ENCODE results near the gene STRA6.
A peak's percentile ranks its signal among the peaks of the same experiment; 100 is the strongest.

The STRA6 gene

GRCh38 chr15:74207652-74208440, 5.3 kb upstream of the STRA6 start:
- no peak for DNase-seq

DNA sequence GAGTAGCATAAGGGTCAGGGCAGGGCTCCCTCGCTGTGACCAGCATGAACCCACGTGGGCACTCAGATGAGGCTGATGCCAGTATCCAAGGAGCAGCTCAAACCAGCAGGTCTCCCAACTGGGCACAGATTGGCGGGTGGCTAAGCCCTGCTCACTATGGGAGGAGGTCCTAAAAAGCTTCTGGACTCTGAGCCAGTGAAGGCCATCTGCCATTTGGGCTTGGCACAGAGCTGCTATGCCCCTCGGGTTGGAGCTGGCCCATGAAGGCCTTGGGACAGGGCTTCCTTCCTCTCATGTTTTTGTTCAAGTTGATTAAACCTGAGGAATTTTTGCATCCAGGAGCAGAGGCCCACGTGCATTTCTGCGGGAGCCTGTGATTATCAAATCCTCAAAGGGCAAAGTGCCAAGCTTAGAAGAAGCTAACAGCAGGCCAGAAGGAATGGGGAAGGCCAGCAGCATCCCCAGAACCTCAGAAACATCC, 4.3 kb upstream of the STRA6 start:
- DNase-seq: no peak

DNA sequence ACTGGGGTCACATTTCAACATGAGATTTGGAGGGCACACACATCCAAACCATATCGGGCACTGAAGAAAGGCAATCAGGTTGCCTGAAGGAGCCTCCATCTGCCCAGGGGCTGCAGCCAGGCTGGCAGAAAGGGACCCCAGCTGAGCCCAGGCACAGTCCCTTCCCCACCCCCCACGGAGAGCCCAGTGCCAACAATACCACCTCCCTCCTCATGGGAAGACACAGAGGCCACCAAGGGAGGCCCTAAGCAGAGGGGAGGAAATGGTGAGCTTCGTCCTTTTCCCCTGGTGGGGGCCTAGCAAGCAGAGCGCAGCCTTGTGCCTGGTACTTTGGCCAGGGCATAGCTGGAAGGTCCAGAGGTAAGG, 3.0 kb upstream of the STRA6 start:
- DNase-seq: no peak

GRCh38 chr15:74203914-74204431, 1.4 kb upstream of the STRA6 start:
- peak; percentile 65 for DNase-seq

- no peak for DNase-seq
Measured at GRCh38 chr15:74201710-74202420, 722 bp downstream of the STRA6 start.

- no peak for DNase-seq
Measured at GRCh38 chr15:74200871-74201419, 1.6 kb downstream of the STRA6 start.

GRCh38 chr15:74200412-74200815, 2.2 kb downstream of the STRA6 start:
- no peak for DNase-seq

DNA sequence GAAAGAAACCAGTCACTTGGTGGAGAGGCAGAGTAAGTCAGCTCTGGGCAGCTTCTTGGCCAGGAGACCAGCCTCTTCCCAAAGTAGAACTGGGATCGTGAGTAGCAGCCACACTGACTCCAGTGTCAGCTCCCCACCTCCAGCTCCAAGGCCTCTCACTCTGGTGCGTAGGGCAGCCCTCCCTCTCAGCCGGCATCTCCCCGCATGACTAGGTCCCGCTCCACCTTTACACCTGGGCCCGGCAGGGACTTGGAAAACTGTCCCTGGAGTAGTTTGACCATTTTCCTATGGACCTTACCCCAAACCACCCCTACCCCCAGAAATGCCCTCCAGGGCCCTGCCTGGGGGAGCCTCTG, 3.3 kb downstream of the STRA6 start:
- DNase-seq: no peak

GRCh38 chr15:74197176-74197965, 5.2 kb downstream of the STRA6 start:
- no peak for DNase-seq

- no peak for DNase-seq
Measured at GRCh38 chr15:74196175-74196574, 6.4 kb downstream of the STRA6 start.

GRCh38 chr15:74194572-74195559, 7.7 kb downstream of the STRA6 start:
- no peak for DNase-seq

GRCh38 chr15:74193905-74194304, 8.7 kb downstream of the STRA6 start:
- DNase-seq: no peak

- DNase-seq: no peak
Measured at GRCh38 chr15:74193299-74193718, 9.3 kb downstream of the STRA6 start.

DNA sequence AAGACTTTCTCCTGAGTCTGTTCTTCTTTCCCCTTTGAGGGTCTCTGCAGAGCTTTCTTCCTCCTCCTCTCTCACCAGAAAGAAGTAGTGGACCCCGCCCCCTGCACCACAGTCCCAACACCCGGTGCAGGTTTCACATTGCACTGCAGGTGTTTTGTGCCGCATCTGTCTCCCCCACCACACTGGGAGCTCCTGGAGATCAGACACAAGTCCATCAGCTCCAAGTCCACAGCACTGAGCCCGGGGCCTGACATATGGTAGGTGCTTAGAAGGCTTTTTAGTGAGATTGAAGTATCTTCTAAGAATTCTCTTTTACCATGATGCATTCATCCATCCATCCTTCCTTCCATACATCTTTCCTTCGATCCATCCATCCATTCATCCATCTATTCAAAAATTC, 9.8 kb downstream of the STRA6 start:
- DNase-seq: no peak

DNA sequence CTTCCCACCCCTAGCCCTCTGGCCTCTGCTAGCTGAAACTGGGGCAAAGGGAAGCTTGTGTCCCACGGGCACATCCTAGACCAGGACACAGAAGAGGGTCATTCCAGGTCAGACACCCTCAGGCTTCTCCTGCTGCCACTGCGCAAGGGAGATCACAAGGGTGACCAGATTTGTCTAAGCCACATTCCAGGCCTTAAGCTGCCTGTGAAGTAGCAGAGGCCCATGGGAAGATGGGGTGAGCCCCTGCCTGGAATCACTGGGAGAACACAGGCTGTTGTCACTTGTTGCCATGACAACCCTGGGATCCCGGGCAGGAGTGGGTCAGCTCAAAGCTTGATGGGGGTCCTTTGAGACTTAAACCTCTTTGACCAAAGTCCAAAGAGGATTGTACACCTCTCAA, 10.8 kb downstream of the STRA6 start:
- DNase-seq: no peak

- no peak for DNase-seq
Measured at GRCh38 chr15:74188216-74188615, 14.4 kb downstream of the STRA6 start.

GRCh38 chr15:74185710-74186348, 16.8 kb downstream of the STRA6 start:
- no peak for DNase-seq

- DNase-seq: no peak
Measured at GRCh38 chr15:74184582-74185091, 17.9 kb downstream of the STRA6 start.

DNA sequence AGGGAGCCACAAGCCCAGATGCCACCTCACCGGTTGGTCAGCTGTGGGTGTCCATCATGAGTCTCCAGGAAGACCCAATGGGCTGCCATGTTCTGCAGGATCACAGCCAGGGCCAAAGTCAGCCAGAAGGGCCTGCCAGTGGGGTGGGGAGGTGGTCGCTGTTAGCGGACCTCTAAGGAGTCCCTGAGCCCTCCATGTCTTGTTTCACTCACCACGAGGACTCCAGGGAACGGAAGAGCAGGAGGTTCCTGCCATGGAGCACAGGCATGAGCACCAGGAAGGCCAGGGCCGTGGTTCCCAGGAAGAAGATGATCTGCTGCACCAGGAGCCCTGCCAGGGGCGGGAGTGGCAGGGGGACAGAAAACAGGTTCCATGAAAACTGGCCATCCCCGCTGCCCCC, 20.5 kb downstream of the STRA6 start:
- no peak for DNase-seq

- no peak for DNase-seq
Measured at GRCh38 chr15:74180881-74181602, 21.5 kb downstream of the STRA6 start.
